OCI-LY3 (cell line): ENCODE data around the gene RETREG1.
A peak's percentile ranks its signal among the peaks of the same experiment; 100 is the strongest.

Experiments
- H2AFZ ChIP-seq: fragments of 200-600, 300-600 bp; shearing (Covaris generic); 2 replicates; pipeline ENCODE4 v1.6.0; 2014; ENCODE audit warnings: antibody characterized with exemption, low read depth, low read length
- H3K27ac ChIP-seq: fragments of 200-600, 300-600 bp; sonication (generic); 2 replicates; pipeline ENCODE4 v1.5.1; 2014; ENCODE audit warnings: mild to moderate bottlenecking, low read length, moderate library complexity, mixed read lengths
- H3K27me3 ChIP-seq: fragments of 200-600, 300-600 bp; sonication (generic); 2 replicates; pipeline ENCODE4 v1.6.1; 2014; ENCODE audit warnings: low read depth, low read length, mixed read lengths
- H3K36me3 ChIP-seq: fragments of 200-600, 300-600 bp; sonication (generic); replicated peaks from 2 replicates; pipeline ENCODE3; 2014; ENCODE audit warnings: low read depth, low read length, mixed read lengths
- H3K4me1 ChIP-seq: fragments of 300-600, 200-600 bp; sonication (generic); 2 replicates; pipeline ENCODE4 v1.6.1; 2014; ENCODE audit warnings: low read length, mixed read lengths
- H3K4me2 ChIP-seq: fragments of 200-600, 300-600 bp; sonication (generic); 2 replicates; pipeline ENCODE4 v1.6.1; 2014; ENCODE audit warnings: low read length, mixed read lengths
- H3K4me3 ChIP-seq: fragments of 300-600, 200-600 bp; sonication (generic); 2 replicates; pipeline ENCODE4 v1.5.1; 2014; ENCODE audit warnings: antibody characterized with exemption, mild to moderate bottlenecking, low read length, moderate library complexity
- H3K79me2 ChIP-seq: fragments of 300-600, 200-600 bp; shearing (Covaris generic); 2 replicates; pipeline ENCODE4 v1.6.1; 2014; ENCODE audit warnings: mild to moderate bottlenecking, low read length, mixed read lengths
- H3K9ac ChIP-seq: fragments of 300-600, 200-600 bp; shearing (Covaris generic); 2 replicates; pipeline ENCODE4 v1.6.0; 2014; ENCODE audit warnings: mild to moderate bottlenecking, low read length, moderate library complexity
- H3K9me3 ChIP-seq: fragments of 200-600, 300-600 bp; shearing (Covaris generic); 2 replicates; pipeline ENCODE4 v1.6.1; 2014; ENCODE audit warnings: low read length, mixed read lengths; ENCODE audit not compliant: insufficient read depth
- H4K20me1 ChIP-seq: fragments of 200-600, 300-600 bp; sonication (generic); 2 replicates; pipeline ENCODE4 v1.6.1; 2016; ENCODE audit warnings: low read length, mixed read lengths; ENCODE audit not compliant: insufficient read depth
- EZH2phosphoT487 ChIP-seq: fragments of 200-600 bp; shearing (Covaris generic); IDR thresholded peaks from 2 replicates; pipeline ENCODE4 v1.6.1; 2018; ENCODE audit warnings: antibody characterized with exemption, mixed run types, low read depth
- TF ChIP-seq, protein P1 (sequence below): fragments of 200-600, 300-600 bp; sonication (generic); IDR thresholded peaks from 2 replicates; pipeline ENCODE4 v1.5.1; 2014; ENCODE audit warnings: antibody characterized with exemption, low read length, low read depth

The RETREG1 gene

DNA sequence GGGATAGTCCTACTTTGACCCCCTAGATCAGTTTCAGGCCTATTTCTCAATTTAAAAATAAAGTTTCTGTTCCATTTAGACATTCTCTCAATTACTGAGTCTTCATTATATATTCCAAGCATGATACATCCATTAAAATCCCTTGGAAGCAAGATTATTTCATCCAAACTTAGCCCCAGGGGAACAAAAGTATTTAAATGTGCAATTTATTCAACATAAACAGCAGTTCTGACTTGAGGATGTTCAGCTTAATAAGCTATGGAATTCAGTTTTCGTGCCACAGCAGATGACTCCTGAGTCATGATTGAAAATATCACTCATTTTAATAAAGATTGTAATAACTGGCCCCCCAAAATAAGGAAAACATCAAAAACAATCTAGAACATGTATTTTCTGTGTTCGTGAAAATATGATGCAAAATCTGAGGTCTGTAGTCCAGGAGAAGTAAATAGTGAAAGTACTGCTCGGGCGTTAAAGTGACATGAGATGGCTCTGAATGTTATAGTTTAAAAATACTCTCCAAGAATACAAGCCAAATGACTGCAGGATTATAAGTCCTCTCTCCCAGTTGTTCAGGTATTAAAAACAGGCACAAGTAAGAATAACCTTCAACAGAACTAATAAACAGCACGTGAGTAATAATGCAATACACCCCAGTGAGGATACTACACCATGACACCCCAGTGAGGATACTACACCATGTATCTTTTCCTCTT, 67.1 kb downstream of the RETREG1 start:
- Histone ChIP-seq H3K27me3 (no peaks in the 10 kb centered on the region), H3K4me1 (peaks cover 9% of the 10 kb centered on the region; the same call in 1 of the 2 replicates), H3K27ac (no peak overlapping the region), H3K79me2 (no peaks in the 10 kb centered on the region), H4K20me1 (no peaks in the 10 kb centered on the region), H3K4me3 (peak overlapping the region; percentile 75), H3K36me3 (no peaks in the 10 kb centered on the region), H3K4me2 (peak overlapping the region; percentile 78), H3K9ac (no peak overlapping the region), H2AFZ (no peak overlapping the region), H3K9me3 (no peaks in the 10 kb centered on the region)
- TF ChIP-seq EZH2phosphoT487: no peak
- TF ChIP-seq, protein P1, sequence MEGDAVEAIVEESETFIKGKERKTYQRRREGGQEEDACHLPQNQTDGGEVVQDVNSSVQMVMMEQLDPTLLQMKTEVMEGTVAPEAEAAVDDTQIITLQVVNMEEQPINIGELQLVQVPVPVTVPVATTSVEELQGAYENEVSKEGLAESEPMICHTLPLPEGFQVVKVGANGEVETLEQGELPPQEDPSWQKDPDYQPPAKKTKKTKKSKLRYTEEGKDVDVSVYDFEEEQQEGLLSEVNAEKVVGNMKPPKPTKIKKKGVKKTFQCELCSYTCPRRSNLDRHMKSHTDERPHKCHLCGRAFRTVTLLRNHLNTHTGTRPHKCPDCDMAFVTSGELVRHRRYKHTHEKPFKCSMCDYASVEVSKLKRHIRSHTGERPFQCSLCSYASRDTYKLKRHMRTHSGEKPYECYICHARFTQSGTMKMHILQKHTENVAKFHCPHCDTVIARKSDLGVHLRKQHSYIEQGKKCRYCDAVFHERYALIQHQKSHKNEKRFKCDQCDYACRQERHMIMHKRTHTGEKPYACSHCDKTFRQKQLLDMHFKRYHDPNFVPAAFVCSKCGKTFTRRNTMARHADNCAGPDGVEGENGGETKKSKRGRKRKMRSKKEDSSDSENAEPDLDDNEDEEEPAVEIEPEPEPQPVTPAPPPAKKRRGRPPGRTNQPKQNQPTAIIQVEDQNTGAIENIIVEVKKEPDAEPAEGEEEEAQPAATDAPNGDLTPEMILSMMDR: no peak

DNA sequence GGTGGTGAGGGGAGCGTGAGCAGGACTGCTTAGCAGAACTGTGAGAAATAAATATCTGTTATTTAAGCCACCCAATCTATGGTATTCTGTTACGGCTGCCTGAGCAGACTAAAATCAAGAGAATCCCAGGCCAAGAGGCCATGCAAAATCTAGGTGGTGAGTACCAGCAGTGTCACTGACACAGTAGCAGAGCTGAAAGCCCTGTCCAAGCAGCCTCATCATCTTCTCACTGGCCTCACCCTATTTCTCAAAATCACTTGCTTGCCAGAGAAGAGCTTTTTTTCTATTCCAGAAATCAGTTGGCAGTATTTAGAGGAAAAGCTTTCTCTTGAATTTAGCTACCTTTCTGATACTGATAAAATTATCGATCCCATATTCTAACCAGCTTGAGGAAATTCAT, 68.0 kb downstream of the RETREG1 start:
- peaks cover 9% of the 10 kb centered on the region; the same call in 1 of the 2 replicates for H3K4me1 ChIP-seq
- H2AFZ ChIP-seq: no peak overlapping the region
- H3K4me3 ChIP-seq: no peak overlapping the region
- no peak for TF ChIP-seq EZH2phosphoT487
- TF ChIP-seq, protein P1: no peak
- no peak overlapping the region for H3K9ac ChIP-seq
- H3K9me3 ChIP-seq: no peaks in the 10 kb centered on the region
- no peaks in the 10 kb centered on the region for H3K79me2 ChIP-seq
- no peaks in the 10 kb centered on the region for H3K27me3 ChIP-seq
- no peaks in the 10 kb centered on the region for H3K36me3 ChIP-seq
- H4K20me1 ChIP-seq: no peaks in the 10 kb centered on the region
- no peak overlapping the region for H3K4me2 ChIP-seq
- no peak overlapping the region for H3K27ac ChIP-seq

DNA sequence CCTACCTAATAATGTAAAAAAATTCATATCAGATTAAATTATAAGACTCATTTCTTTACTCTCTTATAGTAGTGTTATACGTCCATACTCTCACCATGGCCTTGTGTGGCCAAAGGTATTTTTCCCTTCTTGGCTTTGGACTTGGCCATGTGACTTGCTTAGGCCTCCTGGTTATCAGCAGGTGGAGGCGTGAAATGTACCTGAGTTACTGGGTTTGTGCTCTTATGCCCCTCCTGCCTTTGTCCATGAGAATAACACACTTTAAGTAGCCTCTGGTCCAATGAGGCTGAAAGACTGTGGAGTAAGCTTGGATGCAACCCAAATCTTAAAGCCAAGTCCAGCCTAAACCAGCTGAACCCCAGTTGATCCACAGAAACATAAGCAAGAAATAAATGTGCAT, 68.7 kb downstream of the RETREG1 start:
- Histone ChIP-seq H3K4me1 (peaks cover 9% of the 10 kb centered on the region; the same call in 1 of the 2 replicates), H3K4me3 (no peak overlapping the region), H3K27ac (no peak overlapping the region)

DNA sequence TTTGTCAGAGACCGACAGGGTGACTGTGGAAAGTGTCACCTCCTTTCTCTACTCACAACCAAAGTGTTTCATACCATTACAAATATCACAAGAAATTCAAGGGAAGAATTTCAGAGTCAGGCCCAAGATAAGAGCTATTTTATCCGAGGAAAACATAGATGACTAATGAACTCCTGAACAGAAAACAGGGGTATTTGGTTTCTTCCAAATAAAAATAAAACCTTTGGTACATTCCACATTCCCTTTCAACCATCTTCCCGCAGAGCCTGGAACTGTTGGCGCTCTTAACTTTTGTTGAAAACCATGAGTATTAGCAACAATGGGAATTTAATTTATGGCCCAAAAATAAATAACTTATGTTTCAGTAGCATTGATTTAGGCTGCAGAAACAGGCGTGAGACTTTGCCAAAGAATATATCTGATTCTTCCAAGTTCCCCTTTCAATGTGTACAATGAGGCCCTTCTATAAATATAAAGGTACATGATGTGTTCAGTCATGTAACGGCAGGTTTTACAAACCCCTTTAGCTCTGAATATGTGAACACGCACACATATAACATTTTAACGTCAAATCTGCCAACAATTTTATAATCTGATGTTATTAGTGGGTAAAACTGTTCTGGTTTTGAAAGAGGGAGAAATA, 69.5 kb downstream of the RETREG1 start:
- Histone ChIP-seq H3K9me3 (no peaks in the 10 kb centered on the region), H4K20me1 (no peaks in the 10 kb centered on the region), H3K9ac (no peak overlapping the region), H3K79me2 (no peaks in the 10 kb centered on the region), H3K4me2 (no peak overlapping the region), H2AFZ (no peak overlapping the region), H3K4me1 (peaks cover 9% of the 10 kb centered on the region; the same call in 1 of the 2 replicates), H3K27me3 (no peaks in the 10 kb centered on the region), H3K36me3 (no peaks in the 10 kb centered on the region), H3K4me3 (no peak overlapping the region), H3K27ac (no peak overlapping the region)
- TF ChIP-seq EZH2phosphoT487: no peak
- TF ChIP-seq, protein P1: no peak

More for the DNA sequence above, 68.7 kb downstream of the RETREG1 start:
- Histone ChIP-seq H2AFZ (no peak overlapping the region), H4K20me1 (no peaks in the 10 kb centered on the region), H3K9me3 (no peaks in the 10 kb centered on the region), H3K9ac (no peak overlapping the region), H3K36me3 (no peaks in the 10 kb centered on the region), H3K27me3 (no peaks in the 10 kb centered on the region), H3K79me2 (no peaks in the 10 kb centered on the region), H3K4me2 (no peak overlapping the region)
- no peak for TF ChIP-seq EZH2phosphoT487
- TF ChIP-seq, protein P1: no peak
